Measurements from ENCODE around the gene SCGB1C2.

Gene SCGB1C2

DNA sequence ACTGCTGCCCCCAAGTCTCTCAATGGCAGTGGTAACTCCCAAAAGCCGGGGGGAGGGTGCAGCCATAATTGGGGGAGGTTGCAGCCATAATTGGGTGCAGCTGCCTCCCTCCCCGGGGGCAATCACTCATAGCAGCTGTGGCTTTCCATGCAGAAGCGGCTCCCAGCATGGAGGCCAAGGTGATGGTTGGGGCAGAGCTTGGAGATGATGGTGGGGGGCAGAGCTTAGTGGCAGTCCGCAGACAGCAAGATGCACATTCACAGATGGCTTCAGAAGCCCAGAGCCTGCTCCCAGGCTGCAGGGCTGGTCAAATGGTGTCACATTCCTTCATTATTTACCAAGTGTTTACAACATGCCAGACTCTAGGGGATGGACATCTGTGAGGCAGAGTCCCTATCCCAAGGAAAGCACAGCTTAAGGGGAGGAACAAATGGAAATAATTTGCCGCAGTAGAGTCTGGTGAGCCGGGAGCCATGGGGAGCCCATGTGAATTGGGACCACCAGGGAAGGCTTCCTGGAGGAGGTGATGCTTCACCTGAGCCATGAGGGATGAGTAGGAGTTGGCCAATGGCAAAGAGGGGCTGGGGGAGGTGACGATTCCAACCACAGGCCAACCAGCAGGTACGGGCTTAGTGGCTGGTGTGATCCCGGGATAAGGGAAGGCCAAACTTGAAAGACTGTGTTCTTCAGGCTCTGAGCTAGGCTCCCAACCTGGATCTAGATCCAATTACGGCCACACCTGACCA lies 36.0 kb downstream of the SCGB1C2 start:
- DNase-seq: no peak

DNA sequence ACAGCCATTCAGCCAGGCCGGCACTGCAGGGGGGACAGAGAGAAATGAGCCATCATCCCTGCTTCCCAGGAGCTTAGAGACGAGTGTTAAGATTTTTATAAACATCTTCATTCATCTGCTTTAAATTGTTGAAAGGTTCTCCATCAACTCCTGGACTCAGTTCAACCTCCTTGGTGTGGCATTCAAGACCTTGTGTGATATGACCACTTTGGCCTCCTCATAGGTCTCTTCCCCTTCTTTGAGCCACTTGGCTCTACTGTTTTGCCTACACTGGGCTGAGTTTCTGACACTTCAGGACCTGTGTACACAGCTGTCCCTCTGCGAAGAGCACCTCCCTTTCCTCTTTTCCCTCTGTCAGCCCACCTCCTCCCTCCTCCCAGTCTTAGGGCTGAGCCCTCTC lies 39.8 kb downstream of the SCGB1C2 start:
- no peak for DNase-seq

DNA sequence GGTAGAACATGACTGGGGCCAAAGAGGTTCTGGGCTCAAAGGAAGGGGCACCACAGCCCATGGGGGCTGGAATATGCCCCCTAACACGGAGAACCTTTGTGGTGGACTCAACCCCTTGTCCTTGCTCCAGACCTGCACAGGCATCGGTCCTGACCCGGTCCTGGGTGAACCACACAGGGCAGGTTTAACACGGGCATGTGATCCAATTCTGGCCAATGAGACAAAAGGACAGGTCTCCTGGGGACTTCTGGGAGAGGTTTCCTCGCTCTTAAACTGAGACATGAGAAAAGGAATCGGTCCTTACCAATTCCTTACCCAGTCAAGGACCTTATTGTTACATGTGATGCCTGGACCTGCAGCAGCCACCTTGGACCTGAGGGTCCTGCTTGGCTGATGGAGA lies 40.4 kb downstream of the SCGB1C2 start:
- DNase-seq: no peak

- no peak for DNase-seq
Observed at GRCh38 chr17:178292-179065, 41.1 kb downstream of the SCGB1C2 start.

DNA sequence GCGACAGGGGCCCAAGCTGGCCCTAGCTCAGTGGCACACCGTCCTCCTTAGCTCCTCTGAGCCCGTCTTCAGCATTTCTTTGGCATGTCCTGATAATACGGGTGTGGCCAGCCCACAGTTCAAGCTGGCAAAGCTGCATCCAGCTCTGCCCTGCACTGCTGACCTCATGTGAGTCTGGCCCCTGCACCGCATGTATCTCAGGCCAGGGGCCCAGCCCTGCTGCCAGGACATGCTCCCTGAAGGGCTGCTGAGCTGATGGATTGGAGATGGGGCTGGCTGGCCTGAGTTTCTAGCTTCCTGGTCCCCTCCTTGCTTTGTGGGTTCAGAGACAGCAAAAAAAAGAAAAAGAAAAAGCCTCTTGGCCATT lies 41.7 kb downstream of the SCGB1C2 start:
- no peak for DNase-seq

DNA sequence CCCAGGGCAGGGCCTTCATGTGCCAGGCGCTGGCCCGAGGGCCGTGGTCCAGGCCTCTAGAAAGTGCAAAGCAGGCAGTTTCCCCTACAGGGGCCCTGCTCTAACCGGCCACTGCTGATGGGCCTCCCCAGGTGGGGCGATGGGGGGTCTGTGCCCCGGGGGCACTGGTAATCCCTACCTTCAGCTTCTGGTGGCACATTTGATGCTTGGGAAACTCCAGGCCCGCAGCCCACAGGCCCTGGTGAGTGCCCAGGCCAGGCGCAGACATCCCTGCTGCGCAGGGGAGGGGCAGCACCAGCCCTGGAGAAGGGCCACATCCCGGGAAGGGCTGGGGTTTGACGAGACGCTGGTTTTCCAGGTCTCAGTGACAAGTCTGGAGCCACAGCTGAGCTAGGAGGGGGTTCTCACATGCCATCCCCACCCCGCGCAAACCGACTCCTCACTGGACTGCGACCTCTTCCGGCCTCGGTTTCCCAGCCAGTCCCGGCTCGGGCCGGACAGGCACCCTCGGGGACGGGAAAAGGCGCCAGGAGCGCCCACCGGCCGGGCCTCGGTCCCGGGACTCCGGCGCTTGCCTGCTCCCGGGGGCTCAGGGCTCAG lies 42.5 kb downstream of the SCGB1C2 start:
- DNase-seq: no peak

DNA sequence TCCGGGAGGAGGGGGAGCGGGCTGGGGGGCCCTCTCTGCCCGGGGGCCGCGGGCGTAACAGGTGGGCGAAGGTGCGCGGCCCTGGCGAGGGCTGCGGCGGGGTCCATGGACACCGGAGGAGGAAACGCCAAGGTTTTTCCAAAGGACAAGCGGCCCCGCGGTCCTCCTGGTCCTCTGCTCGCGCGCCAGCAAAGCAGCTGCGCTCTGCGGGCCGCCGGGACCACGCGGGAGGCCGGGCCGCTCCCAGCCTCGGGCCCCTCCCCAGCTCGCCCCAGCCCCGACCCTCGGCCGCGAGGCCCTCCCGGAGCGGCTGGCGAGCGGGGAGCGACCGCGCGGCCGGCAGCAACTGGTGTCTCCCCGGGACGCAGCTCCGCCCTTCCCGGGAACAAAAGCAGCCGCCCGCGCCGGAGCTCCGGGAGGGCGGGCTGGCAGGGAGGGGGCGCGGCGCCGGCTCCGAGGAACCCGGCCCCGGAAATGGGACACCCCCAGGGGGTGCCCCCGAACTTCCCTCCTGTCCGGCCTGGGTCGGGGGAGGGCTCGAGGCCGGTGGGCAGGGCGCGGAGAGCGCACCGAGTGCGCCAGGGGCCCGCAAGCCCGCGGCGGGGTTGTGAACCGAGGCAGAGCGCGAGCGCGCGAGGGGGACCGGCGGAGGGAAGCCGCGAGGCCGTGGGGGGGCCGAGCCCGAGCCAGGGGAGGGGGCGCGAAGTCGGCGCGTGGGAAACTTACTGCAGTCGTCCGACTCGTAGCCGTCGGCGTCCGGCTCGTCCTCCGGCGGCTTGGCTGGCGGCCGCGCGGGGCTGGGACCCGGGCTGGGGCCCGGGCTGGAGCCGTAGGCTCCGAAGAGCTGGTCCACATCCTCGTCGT lies 43.2 kb downstream of the SCGB1C2 start:
- DNase-seq: no peak

DNA sequence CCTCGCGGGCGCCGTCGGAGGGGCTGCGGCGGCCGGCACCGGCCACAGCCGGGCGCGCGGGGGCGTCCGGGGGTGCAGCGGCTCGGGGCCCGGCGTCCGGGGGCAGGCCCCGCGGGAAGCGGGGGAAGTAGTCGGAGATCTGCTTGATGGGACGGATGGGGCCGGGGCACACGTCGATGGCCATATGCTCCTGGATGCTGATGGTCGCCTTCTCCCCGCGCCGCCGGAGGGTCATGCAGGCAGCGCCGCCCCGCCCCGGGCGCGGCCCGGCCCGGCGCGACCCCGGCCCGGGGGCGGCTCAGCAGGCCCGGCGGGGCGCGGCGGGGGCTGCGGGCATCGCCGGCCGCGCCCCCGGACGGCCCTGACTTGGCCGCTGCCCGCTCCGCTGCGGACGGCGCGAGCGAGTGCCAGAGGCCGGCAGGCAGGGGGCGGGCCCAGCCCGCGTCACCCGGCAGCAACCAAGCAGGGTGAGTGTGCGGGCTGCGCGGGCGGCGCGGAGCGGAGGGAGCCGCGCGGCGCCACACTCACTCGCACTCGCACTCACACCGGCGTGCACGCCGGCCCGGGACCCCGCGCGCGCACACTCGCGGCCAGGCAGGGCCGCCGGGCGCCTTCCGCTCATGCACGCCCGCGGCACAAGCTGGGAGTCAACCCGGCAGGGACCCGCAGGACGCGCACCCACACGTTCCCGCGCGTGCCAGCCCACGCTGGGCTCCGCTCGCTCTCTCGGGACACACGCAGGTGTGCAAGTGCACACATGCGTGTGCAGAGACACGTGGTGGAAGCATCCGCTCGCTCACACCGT lies 44.1 kb downstream of the SCGB1C2 start, which contains the start of gene DOC2B:
DOC2B (minus strand) TSS at position 406 of the 805 bp plus-strand sequence; CDS start at position 235, 171 bp downstream.
- no peak for DNase-seq

DNA sequence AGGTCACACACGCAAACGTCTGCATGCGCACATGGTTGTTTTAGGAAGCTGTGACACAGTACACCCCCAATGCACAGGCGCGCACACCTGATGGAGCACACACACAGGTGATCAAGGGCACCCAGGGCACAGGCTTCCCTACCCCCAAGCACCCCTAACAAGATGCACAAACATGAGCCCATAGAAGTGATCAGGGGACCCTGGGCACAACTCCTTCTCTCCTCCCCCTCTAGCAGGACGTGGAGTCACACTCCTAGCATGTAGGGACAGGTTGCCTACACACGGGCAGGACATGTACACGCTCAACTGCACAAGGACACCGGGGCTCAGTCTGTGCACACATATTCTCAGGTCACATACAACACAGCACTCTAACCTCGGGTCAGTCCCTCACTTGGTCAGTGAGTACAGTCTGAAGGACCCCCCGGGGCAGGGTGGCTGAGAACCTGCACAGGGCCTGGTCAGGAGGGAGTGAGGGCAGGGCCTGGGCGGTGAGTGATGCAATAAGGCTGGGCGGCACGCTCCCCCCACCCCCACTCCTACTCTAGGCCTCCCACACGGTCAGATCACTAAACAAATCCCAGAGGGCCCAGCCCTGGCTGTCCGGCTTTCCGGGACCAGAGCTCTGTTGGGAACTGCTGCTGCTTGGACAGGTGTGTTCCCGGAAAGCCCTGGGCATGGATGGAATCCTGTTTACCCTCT lies 44.8 kb downstream of the SCGB1C2 start:
- no peak for DNase-seq

- no peak for DNase-seq
Observed at GRCh38 chr17:183021-183420, 45.7 kb downstream of the SCGB1C2 start.

- DNase-seq: no peak
Observed at GRCh38 chr17:185445-186138, 48.2 kb downstream of the SCGB1C2 start.

DNA sequence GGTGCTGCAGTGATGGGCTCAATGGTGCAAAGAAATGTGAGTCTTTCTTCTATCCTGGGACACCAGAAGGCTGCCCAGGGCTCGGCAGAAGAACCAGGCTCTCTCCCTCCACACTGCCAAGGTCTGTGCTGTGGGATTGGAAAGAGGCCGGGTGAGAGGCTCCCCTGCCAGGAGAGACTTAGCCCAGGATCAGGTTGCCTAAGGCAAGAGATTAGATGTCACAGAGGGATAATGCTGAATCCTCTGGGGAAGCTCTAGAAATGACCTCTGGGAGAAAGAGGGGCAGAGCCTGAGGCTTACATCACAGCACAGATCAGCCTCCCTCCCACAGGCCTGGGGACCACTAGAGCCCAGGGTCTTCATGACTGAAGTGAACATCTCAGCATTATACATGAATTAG lies 49.8 kb downstream of the SCGB1C2 start:
- DNase-seq: no peak

Data from effector CD4-positive, alpha-beta T cell (primary cell).